Smooth muscle cell (in vitro differentiated cells): ENCODE measurements around the gene MASP1. TPM values are rescaled to one million over a fixed set of nuclear protein-coding genes. Genes with fewer than 3 reads are reported as not detected.

ENCODE experiments used
- DNase-seq: peaks from one replicate; lab custom pipeline; 2025; ENCODE audit not compliant: unreplicated experiment; lab: John Stamatoyannopoulos, UW
- H2AFZ ChIP-seq: fragments of 200-600 bp; sonication (generic); 2 replicates; pipeline ENCODE4 v1.6.0; 2016; ENCODE audit warnings: antibody characterized with exemption, low read depth, mild to moderate bottlenecking
- H3F3A ChIP-seq: fragments of 200-600 bp; sonication (generic); 2 replicates; pipeline ENCODE4 v1.6.0; 2017; ENCODE audit warnings: antibody characterized with exemption, low read depth
- H3K27ac ChIP-seq: fragments of 200-600 bp; sonication (generic); 2 replicates; pipeline ENCODE4 v1.5.1; 2016; ENCODE audit warnings: low read depth, mild to moderate bottlenecking
- H3K27me3 ChIP-seq: fragments of 200-600 bp; sonication (generic); 2 replicates; pipeline ENCODE4 v1.6.1; 2016; ENCODE audit warnings: low read depth, mild to moderate bottlenecking
- H3K36me3 ChIP-seq: fragments of 200-600 bp; sonication (generic); 2 replicates; pipeline ENCODE4 v1.5.1; 2016; ENCODE audit warnings: low read depth
- H3K4me1 ChIP-seq: fragments of 200-600 bp; sonication (generic); 2 replicates; pipeline ENCODE4 v1.5.1; 2016; ENCODE audit warnings: low read depth
- H3K4me2 ChIP-seq: fragments of 200-600 bp; sonication (generic); 2 replicates; pipeline ENCODE4 v1.6.0; 2016; ENCODE audit warnings: mild to moderate bottlenecking
- H3K4me3 ChIP-seq: fragments of 200-600 bp; sonication (generic); 2 replicates; pipeline ENCODE4 v1.5.1; 2016; ENCODE audit warnings: mild to moderate bottlenecking
- H3K79me2 ChIP-seq: fragments of 200-600 bp; sonication (generic); 2 replicates; pipeline ENCODE4 v1.6.0; 2016; ENCODE audit warnings: low read depth, mild to moderate bottlenecking
- H3K9ac ChIP-seq: fragments of 200-600 bp; sonication (generic); 2 replicates; pipeline ENCODE4 v1.6.0; 2016; ENCODE audit warnings: low read depth
- H3K9me3 ChIP-seq: fragments of 200-600 bp; sonication (generic); replicated peaks from 2 replicates; pipeline ENCODE4 v1.5.1; 2016; ENCODE audit warnings: low read depth
- H4K20me1 ChIP-seq: fragments of 200-600 bp; sonication (generic); 2 replicates; pipeline ENCODE4 v1.6.0; 2016; ENCODE audit warnings: low read depth
- WGBS: methylation state at CpG from one replicate; pipeline ENCODE4 v1.1.7; 2016; ENCODE audit warnings: low lambda C conversion rate; 5-methylcytosine and 5-hydroxymethylcytosine counted together
- polyA plus RNA-seq: library from polyadenylated mRNA; unstranded; fragments of >200 nt; fragmentation: Nextera tagmentation; extraction: Ambion mirVana; gene quantifications from 2 replicates; pipeline ENCODE4 v1.2.1, GENCODE V29; 2016
- total RNA-seq: library from RNA; depleted of rRNA; stranded (reverse); fragments of >200 nt; gene quantifications from 2 replicates; pipeline ENCODE4 v1.2.3, GENCODE V29; 2014
- TF ChIP-seq, protein P1 (sequence below): fragments of 200-600 bp; sonication (generic); IDR thresholded peaks from 2 replicates; pipeline ENCODE4 v1.5.1; 2017; ENCODE audit warnings: borderline replicate concordance, mild to moderate bottlenecking, antibody characterized with exemption; ENCODE audit not compliant: insufficient read depth, poor library complexity, severe bottlenecking

Gene MASP1
- total and polyA plus RNA-seq, 2 experiments from 2014 or later = 46.7 to 54.0 TPM

DNA sequence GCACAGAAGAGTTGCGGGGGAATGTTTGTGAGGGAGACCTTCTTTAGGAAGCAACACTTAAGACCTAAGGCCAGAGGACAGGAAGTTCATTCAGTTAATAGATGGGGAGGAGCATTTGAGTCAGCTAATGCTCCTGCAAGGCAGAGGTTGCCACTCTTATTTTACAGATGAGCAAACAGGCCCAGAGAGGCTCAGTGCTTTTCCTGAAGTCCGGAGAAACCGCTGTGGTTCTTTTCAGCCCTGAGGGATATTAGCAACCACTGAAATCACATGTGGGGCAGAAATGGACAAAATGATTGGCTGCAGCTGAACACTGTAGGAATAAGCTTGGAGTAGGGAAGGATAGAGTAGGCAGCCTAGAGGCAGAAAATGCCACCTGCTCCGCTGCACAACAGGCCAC is 43.4 kb upstream of the MASP1 start:
- Histone ChIP-seq H3K27me3 (no peaks in the 10 kb centered on the region), H3K4me3 (no peak overlapping the region), H3K36me3 (no peaks in the 10 kb centered on the region), H3K9ac (no peak overlapping the region), H3K4me1 (no peaks in the 10 kb centered on the region), H4K20me1 (no peaks in the 10 kb centered on the region), H2AFZ (no peak overlapping the region), H3F3A (no peaks in the 10 kb centered on the region), H3K4me2 (no peak overlapping the region), H3K79me2 (no peaks in the 10 kb centered on the region), H3K27ac (no peak overlapping the region), H3K9me3 (no peaks in the 10 kb centered on the region)
- WGBS = 80% methylated on average over 4 of the region's 4 CpGs
- DNase-seq = no peak
- TF ChIP-seq, protein P1, sequence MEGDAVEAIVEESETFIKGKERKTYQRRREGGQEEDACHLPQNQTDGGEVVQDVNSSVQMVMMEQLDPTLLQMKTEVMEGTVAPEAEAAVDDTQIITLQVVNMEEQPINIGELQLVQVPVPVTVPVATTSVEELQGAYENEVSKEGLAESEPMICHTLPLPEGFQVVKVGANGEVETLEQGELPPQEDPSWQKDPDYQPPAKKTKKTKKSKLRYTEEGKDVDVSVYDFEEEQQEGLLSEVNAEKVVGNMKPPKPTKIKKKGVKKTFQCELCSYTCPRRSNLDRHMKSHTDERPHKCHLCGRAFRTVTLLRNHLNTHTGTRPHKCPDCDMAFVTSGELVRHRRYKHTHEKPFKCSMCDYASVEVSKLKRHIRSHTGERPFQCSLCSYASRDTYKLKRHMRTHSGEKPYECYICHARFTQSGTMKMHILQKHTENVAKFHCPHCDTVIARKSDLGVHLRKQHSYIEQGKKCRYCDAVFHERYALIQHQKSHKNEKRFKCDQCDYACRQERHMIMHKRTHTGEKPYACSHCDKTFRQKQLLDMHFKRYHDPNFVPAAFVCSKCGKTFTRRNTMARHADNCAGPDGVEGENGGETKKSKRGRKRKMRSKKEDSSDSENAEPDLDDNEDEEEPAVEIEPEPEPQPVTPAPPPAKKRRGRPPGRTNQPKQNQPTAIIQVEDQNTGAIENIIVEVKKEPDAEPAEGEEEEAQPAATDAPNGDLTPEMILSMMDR = no peak

- no peak overlapping the region for H3K4me3 ChIP-seq
- H3K27ac ChIP-seq = no peak overlapping the region
- no peaks in the 10 kb centered on the region for H3K79me2 ChIP-seq
- no peak overlapping the region for H3K4me2 ChIP-seq
- H3K27me3 ChIP-seq = no peaks in the 10 kb centered on the region
- no peaks in the 10 kb centered on the region for H4K20me1 ChIP-seq
- H3K36me3 ChIP-seq = no peaks in the 10 kb centered on the region
- WGBS = 96% methylated on average over 3 of the region's 3 CpGs
- no peak overlapping the region for H2AFZ ChIP-seq
- no peaks in the 10 kb centered on the region for H3K4me1 ChIP-seq
- H3K9ac ChIP-seq = no peak overlapping the region
- no peaks in the 10 kb centered on the region for H3F3A ChIP-seq
- H3K9me3 ChIP-seq = no peaks in the 10 kb centered on the region
- TF ChIP-seq, protein P1 = no peak
- no peak for DNase-seq
Observed at GRCh38 chr3:187328691-187329090, 37.2 kb upstream of the MASP1 start.

DNA sequence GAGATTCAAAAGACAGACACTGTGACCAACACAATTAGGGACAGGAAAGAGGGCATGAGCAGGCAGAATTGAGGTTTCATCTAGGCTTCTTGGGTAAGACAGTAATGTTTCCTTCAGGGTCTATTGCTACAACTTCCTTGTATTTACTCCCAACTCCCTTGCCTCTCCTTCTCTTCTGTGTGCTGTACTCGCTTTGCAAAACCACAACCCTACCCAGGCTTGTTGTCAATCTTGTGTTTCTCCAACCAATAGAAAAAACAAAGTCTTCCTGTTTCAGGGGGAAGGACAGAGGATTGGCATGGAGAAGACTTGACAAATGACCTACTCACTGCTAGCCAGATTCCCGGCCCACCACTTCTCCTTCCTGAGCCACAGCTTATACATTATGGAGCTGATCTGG is 36.3 kb upstream of the MASP1 start:
- Histone ChIP-seq H3K79me2 (no peaks in the 10 kb centered on the region), H2AFZ (no peak overlapping the region), H3K9ac (no peak overlapping the region), H3K27ac (no peak overlapping the region), H3K9me3 (no peaks in the 10 kb centered on the region), H3F3A (no peaks in the 10 kb centered on the region), H4K20me1 (no peaks in the 10 kb centered on the region), H3K27me3 (no peaks in the 10 kb centered on the region), H3K4me3 (no peak overlapping the region), H3K4me2 (no peak overlapping the region), H3K4me1 (no peaks in the 10 kb centered on the region), H3K36me3 (no peaks in the 10 kb centered on the region)
- WGBS = 88% methylated on average over 2 of the region's 2 CpGs
- TF ChIP-seq, protein P1 = no peak
- no peak for DNase-seq

- H3K4me3 ChIP-seq = no peak overlapping the region
- WGBS = 88% methylated on average over 5 of the region's 5 CpGs
- no peaks in the 10 kb centered on the region for H3K79me2 ChIP-seq
- H2AFZ ChIP-seq = no peak overlapping the region
- no peak for DNase-seq
- H3K9ac ChIP-seq = no peak overlapping the region
- H3K9me3 ChIP-seq = no peaks in the 10 kb centered on the region
- H3K4me2 ChIP-seq = no peak overlapping the region
- no peaks in the 10 kb centered on the region for H3F3A ChIP-seq
- no peak overlapping the region for H3K27ac ChIP-seq
- TF ChIP-seq, protein P1 = no peak
- H3K27me3 ChIP-seq = no peaks in the 10 kb centered on the region
- H3K4me1 ChIP-seq = no peaks in the 10 kb centered on the region
- H4K20me1 ChIP-seq = no peaks in the 10 kb centered on the region
- H3K36me3 ChIP-seq = no peaks in the 10 kb centered on the region
Observed at GRCh38 chr3:187325632-187326031, 34.1 kb upstream of the MASP1 start.
